Measurements from ENCODE around the gene TFF1.

DNA sequence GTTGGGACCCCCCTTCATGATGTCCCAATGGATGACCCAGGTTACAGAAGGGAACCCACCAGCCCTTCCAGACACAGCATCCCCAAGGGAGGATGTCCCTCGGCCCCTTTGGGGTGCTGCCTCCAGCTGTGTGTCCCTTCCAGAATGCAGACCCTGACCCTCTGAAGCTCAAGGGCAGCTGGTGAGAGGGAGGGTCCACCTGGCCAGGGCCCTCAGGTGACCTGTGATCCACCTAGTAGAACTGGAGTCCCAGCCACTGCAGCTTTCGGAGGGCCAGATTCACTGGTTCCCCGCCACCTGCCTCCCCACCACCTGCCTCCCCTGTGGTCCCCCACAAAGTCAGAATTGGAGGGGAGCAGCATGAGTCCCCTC lies 9.6 kb upstream of the TFF1 start:
- TF ChIP-seq, protein P1, sequence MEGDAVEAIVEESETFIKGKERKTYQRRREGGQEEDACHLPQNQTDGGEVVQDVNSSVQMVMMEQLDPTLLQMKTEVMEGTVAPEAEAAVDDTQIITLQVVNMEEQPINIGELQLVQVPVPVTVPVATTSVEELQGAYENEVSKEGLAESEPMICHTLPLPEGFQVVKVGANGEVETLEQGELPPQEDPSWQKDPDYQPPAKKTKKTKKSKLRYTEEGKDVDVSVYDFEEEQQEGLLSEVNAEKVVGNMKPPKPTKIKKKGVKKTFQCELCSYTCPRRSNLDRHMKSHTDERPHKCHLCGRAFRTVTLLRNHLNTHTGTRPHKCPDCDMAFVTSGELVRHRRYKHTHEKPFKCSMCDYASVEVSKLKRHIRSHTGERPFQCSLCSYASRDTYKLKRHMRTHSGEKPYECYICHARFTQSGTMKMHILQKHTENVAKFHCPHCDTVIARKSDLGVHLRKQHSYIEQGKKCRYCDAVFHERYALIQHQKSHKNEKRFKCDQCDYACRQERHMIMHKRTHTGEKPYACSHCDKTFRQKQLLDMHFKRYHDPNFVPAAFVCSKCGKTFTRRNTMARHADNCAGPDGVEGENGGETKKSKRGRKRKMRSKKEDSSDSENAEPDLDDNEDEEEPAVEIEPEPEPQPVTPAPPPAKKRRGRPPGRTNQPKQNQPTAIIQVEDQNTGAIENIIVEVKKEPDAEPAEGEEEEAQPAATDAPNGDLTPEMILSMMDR (IDR thresholded peaks at IDR 0.05): no peak
- no peak for TF ChIP-seq ZFX (IDR thresholded peaks at IDR 0.05; ENCODE audit: borderline replicate concordance)

Measured in 22Rv1 (cell line).